GM18909 (cell line): Measurements from ENCODE around the gene NOTCH1.

Source experiments
- ATAC-seq: cut with Tn5 transposase; IDR thresholded peaks from one replicate; pipeline ENCODE4 v1.9.1; 2021; ENCODE audit warnings: mild to moderate bottlenecking; ENCODE audit not compliant: unreplicated experiment, poor library complexity

Gene NOTCH1

GRCh38 chr9:136522314-136523237, 23.3 kb downstream of the NOTCH1 start:
- ATAC-seq, result no peak

GRCh38 chr9:136521537-136521936, 24.3 kb downstream of the NOTCH1 start:
- no peak for ATAC-seq

- ATAC-seq, result no peak
These were observed 25.8 kb downstream of the NOTCH1 start for GRCh38 chr9:136520053-136520540.

GRCh38 chr9:136519263-136520052, 26.4 kb downstream of the NOTCH1 start:
- ATAC-seq, result no peak

- no peak for ATAC-seq
These were observed 27.2 kb downstream of the NOTCH1 start for GRCh38 chr9:136518623-136519022.

- ATAC-seq, result no peak
These were observed 27.9 kb downstream of the NOTCH1 start for GRCh38 chr9:136517950-136518349.

- ATAC-seq, result no peak
These were observed 28.7 kb downstream of the NOTCH1 start for GRCh38 chr9:136517012-136517743.

- no peak for ATAC-seq
These were observed 29.6 kb downstream of the NOTCH1 start for GRCh38 chr9:136516191-136516654.

GRCh38 chr9:136515276-136515675, 30.6 kb downstream of the NOTCH1 start:
- ATAC-seq, result no peak

- ATAC-seq, result no peak
These were observed 31.7 kb downstream of the NOTCH1 start for GRCh38 chr9:136514022-136514714.

- ATAC-seq, result no peak
These were observed 32.7 kb downstream of the NOTCH1 start for GRCh38 chr9:136513191-136513590.

GRCh38 chr9:136512651-136513071, 33.2 kb downstream of the NOTCH1 start:
- no peak for ATAC-seq

GRCh38 chr9:136511670-136512592, 33.9 kb downstream of the NOTCH1 start:
- no peak for ATAC-seq

GRCh38 chr9:136511144-136511669, 34.6 kb downstream of the NOTCH1 start:
- no peak for ATAC-seq

- no peak for ATAC-seq
These were observed 35.3 kb downstream of the NOTCH1 start for GRCh38 chr9:136510561-136510960.

- ATAC-seq, result no peak
These were observed 36.3 kb downstream of the NOTCH1 start for GRCh38 chr9:136509549-136509948.

GRCh38 chr9:136508729-136509500, 36.9 kb downstream of the NOTCH1 start:
- no peak for ATAC-seq

GRCh38 chr9:136507992-136508375, 37.9 kb downstream of the NOTCH1 start:
- ATAC-seq, result no peak
